Measurements from ENCODE around the gene ZNF490.

DNA sequence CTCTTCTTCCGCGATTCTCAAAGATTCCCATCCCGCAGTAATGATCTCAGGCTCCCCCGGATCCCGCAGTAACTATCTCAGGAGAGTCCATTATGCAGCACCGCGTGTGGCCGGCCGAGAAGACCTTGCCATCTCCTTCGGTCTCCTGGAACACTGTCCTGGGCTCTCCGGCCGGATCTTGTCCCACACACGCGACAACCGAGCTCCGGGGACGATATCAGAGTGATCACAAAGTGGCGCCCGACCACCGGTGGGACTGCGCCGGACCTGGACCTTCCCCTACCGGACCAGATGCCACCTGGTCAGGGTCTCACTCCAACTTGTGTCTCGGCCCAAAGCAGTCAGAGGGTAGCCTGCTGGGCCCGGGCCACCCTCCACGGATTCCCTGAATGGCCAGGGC lies 31.9 kb upstream of the ZNF490 start:
- TF ChIP-seq, protein P1, sequence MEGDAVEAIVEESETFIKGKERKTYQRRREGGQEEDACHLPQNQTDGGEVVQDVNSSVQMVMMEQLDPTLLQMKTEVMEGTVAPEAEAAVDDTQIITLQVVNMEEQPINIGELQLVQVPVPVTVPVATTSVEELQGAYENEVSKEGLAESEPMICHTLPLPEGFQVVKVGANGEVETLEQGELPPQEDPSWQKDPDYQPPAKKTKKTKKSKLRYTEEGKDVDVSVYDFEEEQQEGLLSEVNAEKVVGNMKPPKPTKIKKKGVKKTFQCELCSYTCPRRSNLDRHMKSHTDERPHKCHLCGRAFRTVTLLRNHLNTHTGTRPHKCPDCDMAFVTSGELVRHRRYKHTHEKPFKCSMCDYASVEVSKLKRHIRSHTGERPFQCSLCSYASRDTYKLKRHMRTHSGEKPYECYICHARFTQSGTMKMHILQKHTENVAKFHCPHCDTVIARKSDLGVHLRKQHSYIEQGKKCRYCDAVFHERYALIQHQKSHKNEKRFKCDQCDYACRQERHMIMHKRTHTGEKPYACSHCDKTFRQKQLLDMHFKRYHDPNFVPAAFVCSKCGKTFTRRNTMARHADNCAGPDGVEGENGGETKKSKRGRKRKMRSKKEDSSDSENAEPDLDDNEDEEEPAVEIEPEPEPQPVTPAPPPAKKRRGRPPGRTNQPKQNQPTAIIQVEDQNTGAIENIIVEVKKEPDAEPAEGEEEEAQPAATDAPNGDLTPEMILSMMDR (IDR thresholded peaks at IDR 0.05), result no peak
- no peak for TF ChIP-seq POLR2AphosphoS5 (IDR thresholded peaks at IDR 0.05)

Data from stomach (tissue), 4 donors.